AG04449 (cell line): ENCODE measurements around the gene HLA-DQB1.

Source experiments
- CTCF ChIA-PET: fragments of 350-600 bp; formaldehyde crosslinking; extraction: SDS; loops from one replicate; lab custom pipeline; 2021; ENCODE audit warnings: antibody characterized with exemption; lab: Yijun Ruan, JAX
- POLR2A ChIA-PET: fragments of 400-600, 350-600 bp; formaldehyde crosslinking; extraction: SDS; loops from one replicate; lab custom pipeline; 2020; ENCODE audit warnings: antibody characterized with exemption, inconsistent platforms; lab: Yijun Ruan, JAX
- DNase-seq: peaks from one replicate; pipeline ENCODE4 v3.0.0-alpha.2; 2010; ENCODE audit warnings: low read depth, low spot score
- H3K4me3 ChIP-seq: 2 replicates; pipeline ENCODE4 v1.5.1; 2011; ENCODE audit warnings: low read depth, mild to moderate bottlenecking, control low read depth, low read length
- TF ChIP-seq, protein P1 (sequence below): IDR thresholded peaks from one replicate; pipeline ENCODE4 v1.5.1; 2011; ENCODE audit warnings: mild to moderate bottlenecking, moderate library complexity, low read length, control low read depth, inconsistent platforms; ENCODE audit not compliant: insufficient read depth; ENCODE audit errors: missing control alignments

The HLA-DQB1 gene

GRCh38 chr6:32627831-32628230 lies 38.6 kb downstream of the HLA-DQB1 start:
- CTCF ChIA-PET: no interaction called here
- TF ChIP-seq, protein P1, sequence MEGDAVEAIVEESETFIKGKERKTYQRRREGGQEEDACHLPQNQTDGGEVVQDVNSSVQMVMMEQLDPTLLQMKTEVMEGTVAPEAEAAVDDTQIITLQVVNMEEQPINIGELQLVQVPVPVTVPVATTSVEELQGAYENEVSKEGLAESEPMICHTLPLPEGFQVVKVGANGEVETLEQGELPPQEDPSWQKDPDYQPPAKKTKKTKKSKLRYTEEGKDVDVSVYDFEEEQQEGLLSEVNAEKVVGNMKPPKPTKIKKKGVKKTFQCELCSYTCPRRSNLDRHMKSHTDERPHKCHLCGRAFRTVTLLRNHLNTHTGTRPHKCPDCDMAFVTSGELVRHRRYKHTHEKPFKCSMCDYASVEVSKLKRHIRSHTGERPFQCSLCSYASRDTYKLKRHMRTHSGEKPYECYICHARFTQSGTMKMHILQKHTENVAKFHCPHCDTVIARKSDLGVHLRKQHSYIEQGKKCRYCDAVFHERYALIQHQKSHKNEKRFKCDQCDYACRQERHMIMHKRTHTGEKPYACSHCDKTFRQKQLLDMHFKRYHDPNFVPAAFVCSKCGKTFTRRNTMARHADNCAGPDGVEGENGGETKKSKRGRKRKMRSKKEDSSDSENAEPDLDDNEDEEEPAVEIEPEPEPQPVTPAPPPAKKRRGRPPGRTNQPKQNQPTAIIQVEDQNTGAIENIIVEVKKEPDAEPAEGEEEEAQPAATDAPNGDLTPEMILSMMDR: no peak
- POLR2A ChIA-PET: no interaction called here
- no peak overlapping the region for H3K4me3 ChIP-seq
- DNase-seq: no peak

GRCh38 chr6:32627249-32627648 lies 39.2 kb downstream of the HLA-DQB1 start:
- ChIA-PET POLR2A (no interaction called here), CTCF (no interaction called here)
- TF ChIP-seq, protein P1: no peak
- H3K4me3 ChIP-seq: no peak overlapping the region
- no peak for DNase-seq

DNA sequence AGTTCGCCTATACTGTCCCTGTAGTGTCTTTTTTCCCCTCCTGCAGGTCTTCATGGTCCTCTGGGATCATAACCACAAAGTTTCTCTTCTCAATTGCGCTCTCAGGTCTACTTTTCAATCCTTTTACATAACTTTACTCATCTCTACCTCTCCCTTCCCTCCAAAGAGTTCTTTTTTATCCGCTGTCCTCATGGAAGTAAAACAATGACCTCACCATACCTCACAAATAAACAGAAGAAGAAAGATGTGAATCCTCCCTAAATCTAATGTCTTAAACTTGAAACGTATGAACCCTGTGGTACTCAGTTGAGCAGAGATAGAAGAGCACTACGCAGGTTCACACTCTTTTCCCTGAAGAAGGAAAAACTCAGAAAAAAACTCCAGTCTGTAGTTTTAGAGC lies 41.3 kb downstream of the HLA-DQB1 start:
- no peak for DNase-seq
- CTCF ChIA-PET: no interaction called here
- TF ChIP-seq, protein P1: no peak
- no peak overlapping the region for H3K4me3 ChIP-seq
- POLR2A ChIA-PET: no interaction called here

GRCh38 chr6:32624565-32624964 lies 41.9 kb downstream of the HLA-DQB1 start:
- ChIA-PET POLR2A (no interaction called here), CTCF (no interaction called here)
- H3K4me3 ChIP-seq: no peak overlapping the region
- TF ChIP-seq, protein P1: no peak
- no peak for DNase-seq

DNA sequence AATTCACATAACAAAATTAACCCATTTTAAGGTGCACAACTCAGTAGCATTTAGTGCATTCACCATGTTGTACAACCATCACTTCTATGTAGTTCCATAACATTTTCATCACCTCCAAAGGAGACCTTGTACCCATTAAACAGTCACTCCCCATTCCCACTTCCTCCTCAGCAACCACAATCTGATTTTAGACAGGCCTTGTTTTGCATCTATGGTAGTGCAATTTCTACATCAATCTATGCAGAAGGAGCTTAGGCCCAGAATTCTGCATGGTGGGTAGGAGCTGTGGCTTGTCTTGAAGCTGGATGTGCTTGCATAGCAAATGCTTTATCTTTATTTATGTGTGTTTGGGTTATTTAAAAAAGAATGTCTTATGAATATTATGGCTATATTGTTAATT lies 42.8 kb downstream of the HLA-DQB1 start:
- ChIA-PET CTCF (no interaction called here), POLR2A (no interaction called here)
- TF ChIP-seq, protein P1: no peak
- DNase-seq: no peak
- no peak overlapping the region for H3K4me3 ChIP-seq

GRCh38 chr6:32622545-32623401 lies 43.7 kb downstream of the HLA-DQB1 start:
- POLR2A ChIA-PET: no interaction called here
- no peak for DNase-seq
- no peak overlapping the region for H3K4me3 ChIP-seq
- CTCF ChIA-PET: interaction anchor here (1.1 kb wide), 1 partner anchor 245 kb away, joined by 4 read pairs; no protein-coding TSS in a partner anchor
- TF ChIP-seq, protein P1: no peak
